AG10803 (cell line): Measurements from ENCODE around the gene ASL.
"Not testable (repeated sequence)": the region's sequence is repeated elsewhere in the genome, so short reads cannot be mapped to it uniquely, and the experiment has no call there.

Experiments
- DNase-seq: peaks from one replicate; pipeline ENCODE4 v3.0.0; 2010; ENCODE audit warnings: low read depth
- H3K4me3 ChIP-seq: 2 replicates; pipeline ENCODE4 v1.5.1; 2011; ENCODE audit warnings: mild to moderate bottlenecking, low read length, control low read depth
- TF ChIP-seq, protein P1 (sequence below): conservative IDR thresholded peaks from 2 replicates; pipeline ENCODE4 v1.5.1; 2011; ENCODE audit warnings: mild to moderate bottlenecking, low read length, control low read depth, inconsistent platforms

ASL gene

DNA sequence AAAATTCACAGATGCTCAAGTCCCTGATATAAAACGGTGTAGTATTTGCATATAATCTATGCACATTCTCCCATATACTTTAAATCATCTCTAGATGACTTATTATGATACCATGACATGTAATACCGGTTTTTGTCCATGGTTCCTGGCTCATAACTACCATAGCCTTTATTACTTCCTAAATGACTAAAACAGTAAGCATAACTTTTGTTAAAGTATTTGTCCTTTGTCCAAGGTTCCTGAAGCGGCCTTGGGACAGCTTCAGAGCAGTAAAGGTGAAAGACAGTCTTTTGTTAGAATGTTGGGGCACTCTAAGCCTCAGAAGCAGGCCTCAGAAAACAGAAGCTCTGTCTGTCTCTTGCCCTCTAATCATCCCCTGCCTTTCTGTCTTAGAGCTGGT lies 43.0 kb downstream of the ASL start:
- DNase-seq: no peak
- no peak overlapping the region for H3K4me3 ChIP-seq
- TF ChIP-seq, protein P1, sequence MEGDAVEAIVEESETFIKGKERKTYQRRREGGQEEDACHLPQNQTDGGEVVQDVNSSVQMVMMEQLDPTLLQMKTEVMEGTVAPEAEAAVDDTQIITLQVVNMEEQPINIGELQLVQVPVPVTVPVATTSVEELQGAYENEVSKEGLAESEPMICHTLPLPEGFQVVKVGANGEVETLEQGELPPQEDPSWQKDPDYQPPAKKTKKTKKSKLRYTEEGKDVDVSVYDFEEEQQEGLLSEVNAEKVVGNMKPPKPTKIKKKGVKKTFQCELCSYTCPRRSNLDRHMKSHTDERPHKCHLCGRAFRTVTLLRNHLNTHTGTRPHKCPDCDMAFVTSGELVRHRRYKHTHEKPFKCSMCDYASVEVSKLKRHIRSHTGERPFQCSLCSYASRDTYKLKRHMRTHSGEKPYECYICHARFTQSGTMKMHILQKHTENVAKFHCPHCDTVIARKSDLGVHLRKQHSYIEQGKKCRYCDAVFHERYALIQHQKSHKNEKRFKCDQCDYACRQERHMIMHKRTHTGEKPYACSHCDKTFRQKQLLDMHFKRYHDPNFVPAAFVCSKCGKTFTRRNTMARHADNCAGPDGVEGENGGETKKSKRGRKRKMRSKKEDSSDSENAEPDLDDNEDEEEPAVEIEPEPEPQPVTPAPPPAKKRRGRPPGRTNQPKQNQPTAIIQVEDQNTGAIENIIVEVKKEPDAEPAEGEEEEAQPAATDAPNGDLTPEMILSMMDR: no peak

DNA sequence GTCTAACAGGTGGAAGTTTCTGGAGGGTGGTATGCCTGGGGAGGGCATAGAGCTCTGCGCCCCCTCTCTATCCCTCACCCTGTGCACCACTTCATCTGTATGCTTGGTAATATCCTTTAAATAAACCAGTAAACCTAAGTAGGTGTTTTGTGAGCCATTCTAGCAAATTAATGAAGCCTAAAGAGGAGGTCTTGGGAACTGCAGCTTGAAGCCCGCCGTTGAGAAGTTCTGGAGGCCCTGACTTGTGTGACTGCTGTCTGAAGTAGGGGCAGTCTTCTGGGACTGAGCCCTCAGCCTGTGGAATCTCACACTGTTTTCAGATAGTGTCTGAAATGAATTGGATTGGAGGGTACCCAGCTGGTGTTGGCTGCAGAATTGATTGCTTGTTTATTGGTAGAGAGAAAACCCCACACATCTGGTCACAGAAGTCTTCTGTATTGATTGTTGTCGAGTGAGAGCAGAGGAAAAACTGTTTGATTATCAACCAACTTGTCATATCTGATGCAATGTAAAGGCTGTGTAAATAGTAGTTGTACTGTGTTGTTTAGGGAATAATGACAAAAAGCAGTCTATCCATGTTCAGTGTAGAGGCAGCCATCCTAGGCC lies 43.7 kb downstream of the ASL start:
- DNase-seq: no peak

DNA sequence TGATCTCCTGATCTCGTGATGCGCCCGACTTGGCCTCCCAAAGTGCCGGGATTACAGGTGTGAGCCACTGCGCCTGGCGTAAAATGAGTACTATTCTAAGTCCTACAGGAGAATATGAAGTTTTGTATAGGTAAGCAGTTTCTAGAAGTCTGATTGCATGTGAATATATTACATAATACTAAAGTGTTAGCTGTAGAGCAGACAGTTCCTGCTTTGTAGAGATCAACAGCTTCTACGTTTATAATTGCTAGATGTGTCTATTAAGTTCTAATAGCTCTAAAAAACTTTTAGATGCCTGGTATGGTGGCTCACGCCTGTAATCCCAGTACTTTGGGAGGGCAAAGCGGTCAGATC lies 47.5 kb downstream of the ASL start:
- TF ChIP-seq, protein P1: no peak
- H3K4me3 ChIP-seq: no peak overlapping the region
- no peak for DNase-seq

More for the DNA sequence above, 43.7 kb downstream of the ASL start:
- H3K4me3 ChIP-seq: no peak overlapping the region
- TF ChIP-seq, protein P1: no peak

DNA sequence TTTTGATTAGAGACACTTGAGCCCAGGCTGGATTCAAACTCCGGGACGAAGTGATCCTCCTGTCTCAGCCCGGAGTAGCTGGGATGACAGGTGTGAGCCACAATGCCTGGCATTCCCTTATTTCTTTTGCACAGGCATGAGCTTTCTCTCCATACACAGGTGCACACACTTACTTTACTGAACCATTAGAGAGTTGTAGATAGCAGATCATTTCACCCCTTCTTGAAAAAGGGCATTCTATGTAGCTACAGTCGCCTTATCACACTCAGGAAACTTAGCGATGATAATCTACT lies 48.9 kb downstream of the ASL start:
- H3K4me3 ChIP-seq, DNase-seq: not testable (repeated sequence)

DNA sequence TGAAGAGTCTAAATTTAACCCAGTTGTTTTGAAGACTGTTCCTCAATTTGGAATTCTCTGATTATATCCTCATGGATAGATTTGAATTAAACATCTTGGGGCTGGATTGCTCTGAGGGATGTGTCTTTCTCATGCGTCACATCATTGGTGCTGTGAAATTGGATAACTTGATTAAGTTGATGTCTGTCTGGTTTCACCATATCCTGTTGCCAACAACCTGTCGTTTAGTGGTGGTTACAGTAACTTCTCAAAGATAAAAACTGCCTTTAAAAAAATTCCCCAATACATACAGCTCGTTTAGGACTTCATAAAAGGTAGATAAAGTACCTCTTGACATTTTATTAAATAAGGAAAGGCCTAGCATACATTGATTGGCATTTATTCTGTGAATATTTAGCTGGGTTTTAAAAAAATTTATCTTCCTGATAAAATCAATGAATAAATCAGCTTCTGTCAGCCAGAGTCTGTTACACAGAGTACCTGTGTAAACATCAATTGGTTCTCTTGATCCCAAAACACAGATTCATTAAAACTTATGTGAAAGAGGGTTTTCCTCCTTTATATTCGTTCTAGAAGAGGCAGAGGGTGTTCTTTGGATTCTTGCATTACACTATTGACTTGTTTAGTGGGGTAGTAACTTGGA lies 49.6 kb downstream of the ASL start:
- DNase-seq: peak; percentile 35
- H3K4me3 ChIP-seq: no peak overlapping the region
- TF ChIP-seq, protein P1: no peak

DNA sequence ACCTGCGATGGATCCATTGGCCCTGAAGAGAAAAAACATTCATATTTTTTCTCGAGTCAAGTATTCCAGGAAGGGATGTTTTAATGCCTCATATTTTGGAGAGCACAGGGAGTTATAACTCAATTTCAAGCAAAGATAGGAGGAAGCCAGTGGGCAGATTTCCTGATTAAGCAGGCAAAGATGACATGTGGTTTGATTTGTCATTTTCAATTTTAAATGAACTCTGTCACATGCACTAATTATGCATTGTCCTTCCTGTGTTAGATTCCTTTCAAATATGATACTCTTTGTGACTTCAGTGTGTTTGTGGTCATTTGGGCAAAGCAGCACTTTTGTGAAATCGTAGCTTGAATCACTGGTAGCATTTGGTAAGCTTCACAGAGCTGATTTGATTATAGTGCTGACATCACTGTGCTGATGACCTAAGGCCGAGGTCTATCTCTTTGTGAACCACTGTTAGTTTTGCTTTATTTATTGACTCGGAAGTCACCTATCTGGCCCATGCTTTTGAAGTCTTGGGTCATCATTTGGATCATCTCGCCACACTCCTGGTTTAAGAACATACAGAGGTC lies 50.2 kb downstream of the ASL start:
- DNase-seq: peak; percentile 30

DNA sequence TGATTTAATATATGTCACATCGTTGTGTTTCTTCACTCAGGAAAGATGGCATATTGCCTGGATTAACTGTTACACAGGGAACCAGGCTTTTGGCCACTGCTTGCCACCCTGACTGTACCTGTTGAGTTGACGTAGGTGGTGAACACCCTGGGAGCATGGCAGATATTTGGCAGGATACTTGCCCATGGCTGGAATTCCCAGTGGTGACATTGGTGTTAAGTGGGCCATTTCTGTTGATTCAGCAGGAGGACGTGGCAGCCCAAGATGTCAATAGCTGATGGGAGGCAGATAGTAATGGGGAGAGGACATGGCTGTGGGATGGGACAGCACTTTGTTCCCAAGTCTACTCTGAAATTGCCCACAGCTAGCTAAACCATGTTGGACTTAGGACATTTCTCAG lies 51.6 kb downstream of the ASL start:
- not testable (repeated sequence) for H3K4me3 ChIP-seq, DNase-seq

More for the DNA sequence above, 50.2 kb downstream of the ASL start:
- not testable (repeated sequence) for H3K4me3 ChIP-seq

DNA sequence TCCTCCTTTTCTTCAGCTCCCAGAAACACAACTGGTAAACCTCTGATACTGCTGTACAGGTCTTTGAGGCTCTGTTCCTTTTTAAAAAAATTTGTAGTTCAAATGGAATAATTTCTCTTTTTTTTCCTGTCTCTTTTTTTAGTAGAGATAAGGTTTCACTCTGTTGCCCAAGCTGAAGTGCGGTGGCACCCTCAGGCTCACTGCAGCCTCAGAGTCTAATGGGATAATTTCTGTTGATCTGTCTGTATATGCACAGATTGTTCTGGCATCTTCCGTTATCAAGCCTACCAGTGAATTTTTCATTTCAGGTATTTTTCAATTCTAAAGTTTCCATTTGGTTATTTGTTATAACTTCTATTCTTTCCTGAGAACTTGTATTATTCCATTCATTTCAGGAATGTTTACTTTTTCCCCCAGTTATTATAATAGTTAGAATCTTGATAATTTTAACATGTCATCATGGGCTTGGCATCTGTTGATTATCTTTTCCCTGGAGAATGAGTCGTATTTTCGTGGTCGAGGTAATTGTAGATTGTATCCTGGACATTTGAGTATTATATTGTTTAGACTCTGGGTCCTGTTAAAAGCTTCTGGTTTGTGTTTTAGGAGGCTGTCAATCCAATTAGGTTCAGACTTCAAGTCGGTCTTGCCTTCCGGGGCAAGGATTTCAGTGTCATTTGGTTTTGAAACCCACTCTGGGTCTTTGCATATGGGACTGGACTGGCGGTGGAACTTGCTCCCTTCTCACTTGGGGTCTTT lies 63.6 kb downstream of the ASL start:
- TF ChIP-seq, protein P1: no peak
- DNase-seq: no peak
- no peak overlapping the region for H3K4me3 ChIP-seq
